Sciatic nerve (tissue), 2 donors: Measurements from ENCODE around the gene C2orf76. TPM values are rescaled to one million over a fixed set of nuclear protein-coding genes. Genes with fewer than 3 reads are reported as not detected.
"Not testable (repeated sequence)": the region's sequence is repeated elsewhere in the genome, so short reads cannot be mapped to it uniquely, and the experiment has no call there.

Experiments used
- ATAC-seq: fragments of 200-7000 bp; cut with Tn5 transposase; one replicate; pipeline ENCODE4 v1.9.1; 2020; ENCODE audit warnings: mild to moderate bottlenecking, moderate library complexity
- DNase-seq: peaks from one replicate; pipeline ENCODE4 v3.0.0-alpha.2; 2020; ENCODE audit warnings: low spot score
- intact Hi-C: fragments of 100-400 bp; cut with DNase I; formaldehyde crosslinking; loops from one replicate; pipeline ENCODE4 v1.14.2; 2022
- total RNA-seq: library from RNA; stranded (reverse); fragmentation: NEBNext Ultra II Directional; extraction: Animal tissue kit (Norgen Biotek cat#: 25700); gene quantifications from one replicate; pipeline ENCODE4 v1.2.1, GENCODE V29; 2021
- donor health status: DM: no; HTN: no; CAD: no.
- donor health status: DM: no; HTN: no; CAD: no.

Gene C2orf76
- total RNA-seq, 1 donor from 2014 or later = 17.6 TPM

DNA sequence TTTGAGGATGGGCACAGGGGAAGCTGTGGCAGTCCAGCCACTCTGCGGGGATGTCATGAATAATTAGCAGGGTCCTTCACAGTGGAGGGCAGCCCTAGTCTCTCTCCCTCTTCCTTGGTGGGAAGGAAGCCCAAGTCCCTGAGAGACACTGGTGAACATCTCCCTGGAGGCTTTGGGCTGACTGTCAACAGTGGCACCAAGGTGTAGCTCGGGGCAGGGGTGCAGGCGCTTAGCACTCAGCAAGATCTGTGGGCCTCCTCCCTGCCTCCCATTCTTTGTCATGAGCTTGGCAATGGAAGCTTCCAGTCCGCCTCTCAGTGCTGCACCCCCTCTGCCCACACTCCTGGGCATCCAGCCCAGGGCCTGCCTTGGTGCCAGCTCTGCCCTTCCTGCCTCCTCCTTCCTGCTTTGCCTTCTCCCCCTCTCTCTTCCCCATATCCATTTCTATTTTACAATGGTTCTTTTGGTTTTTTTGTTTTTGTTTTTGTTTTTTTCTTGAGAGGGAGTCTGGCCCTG is 83.6 kb downstream of the C2orf76 start:
- intact Hi-C loops = no loop called here
- DNase-seq (peak; percentile 75), ATAC-seq (peak; percentile 71)

DNA sequence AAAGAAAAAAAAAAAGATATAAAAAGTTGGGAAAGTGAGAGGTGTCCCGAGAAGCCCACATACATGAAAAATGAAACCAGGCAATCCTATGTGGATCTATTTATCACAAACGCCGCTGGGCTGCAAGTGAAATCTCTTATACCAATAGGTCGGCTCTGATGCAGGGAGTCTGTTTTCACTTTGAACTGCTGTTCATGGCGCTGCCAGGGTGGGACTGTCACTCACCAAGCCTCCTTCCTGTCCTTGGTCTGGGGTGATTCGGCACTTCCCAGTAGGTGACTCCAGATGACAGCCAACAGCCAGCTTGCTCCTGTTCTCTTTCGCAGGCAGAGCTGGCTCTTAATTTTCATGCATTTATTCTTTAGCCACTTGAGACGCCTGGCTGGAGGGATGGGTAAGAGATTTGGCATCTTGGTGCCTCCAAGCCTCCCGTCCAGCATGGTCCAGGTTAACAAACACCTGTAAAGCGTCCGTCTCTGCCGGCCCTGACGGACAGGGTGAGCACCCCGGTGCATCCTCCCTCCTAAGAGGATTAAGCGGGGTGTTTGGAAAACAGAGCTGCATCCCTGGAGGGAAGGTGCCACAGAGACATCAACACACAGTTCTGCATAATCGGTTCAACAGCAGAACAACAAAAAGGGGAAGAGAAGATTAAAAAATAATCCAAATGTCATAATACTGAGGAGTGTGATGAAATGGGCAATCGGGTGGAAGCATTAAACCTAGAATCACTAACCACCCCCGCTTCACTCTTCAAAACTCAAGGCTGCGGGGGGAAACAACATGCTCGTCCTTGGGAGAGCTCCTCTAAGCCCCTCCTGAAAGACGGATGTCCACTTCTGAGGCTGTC is 84.3 kb downstream of the C2orf76 start:
- intact Hi-C loops = no loop called here

DNA sequence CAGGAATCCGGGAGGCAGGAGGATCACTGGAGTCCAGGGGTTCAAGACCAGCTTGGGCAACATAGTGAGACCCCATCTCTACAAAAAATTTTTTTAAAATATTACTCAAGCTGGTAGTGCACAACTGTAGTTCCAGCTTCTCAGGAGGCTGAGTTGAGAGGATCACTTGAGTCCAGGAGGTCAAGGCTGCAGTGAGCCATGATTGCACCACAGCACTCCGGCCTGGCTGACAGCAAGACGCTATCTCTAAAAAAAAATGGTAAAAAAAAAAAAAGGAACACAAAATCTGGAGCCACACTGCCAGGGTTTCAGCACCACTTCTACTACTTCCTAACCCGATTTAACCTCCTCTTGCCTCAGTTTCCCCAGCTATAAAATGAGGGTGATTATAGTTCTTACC is 86.0 kb downstream of the C2orf76 start:
- intact Hi-C loops = no loop called here
- no peak for ATAC-seq
- DNase-seq = no peak

More for the DNA sequence above, 84.3 kb downstream of the C2orf76 start:
- DNase-seq (no peak), ATAC-seq (peak; percentile 21)

DNA sequence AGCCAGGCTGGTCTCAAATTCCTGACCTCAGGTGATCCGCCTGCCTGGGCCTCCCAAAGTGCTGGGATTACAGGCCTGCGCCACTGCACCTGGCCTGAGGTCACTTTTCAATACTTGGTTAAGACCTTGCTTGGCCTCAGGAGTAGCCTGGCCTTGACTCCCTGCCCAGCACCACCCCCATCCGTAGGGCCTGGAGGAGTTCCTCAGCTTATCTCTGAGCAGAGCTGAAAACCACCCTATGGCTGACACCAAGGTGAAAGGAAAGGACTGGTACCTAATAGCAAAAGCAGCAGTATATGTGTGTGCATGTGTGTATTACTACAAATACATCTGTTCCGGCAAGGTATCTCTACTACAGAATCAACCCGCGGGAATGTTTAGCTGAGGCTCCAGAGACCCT is 87.0 kb downstream of the C2orf76 start:
- intact Hi-C loops = no loop called here
- DNase-seq (no peak), ATAC-seq (no peak)

DNA sequence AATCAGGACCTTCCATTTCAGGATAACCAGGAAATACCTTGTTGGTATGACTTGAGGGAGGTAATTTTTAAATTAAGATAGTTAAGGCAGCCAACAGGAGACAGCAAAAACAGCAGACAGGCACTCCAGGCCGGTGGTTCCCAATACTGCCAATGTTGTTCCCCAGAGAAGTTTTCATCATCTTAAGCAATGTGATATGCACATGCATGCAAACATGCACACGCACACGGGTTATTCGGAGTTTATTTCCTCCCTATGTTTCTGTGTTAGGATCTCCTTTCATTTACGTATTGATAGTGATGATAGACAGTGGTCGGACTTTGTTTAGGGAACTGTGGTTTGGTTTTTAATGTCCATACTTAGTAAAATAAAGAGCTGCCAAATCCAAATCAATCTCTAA is 87.7 kb downstream of the C2orf76 start:
- ATAC-seq (no peak), DNase-seq (no peak)
- intact Hi-C loops = no loop called here

DNA sequence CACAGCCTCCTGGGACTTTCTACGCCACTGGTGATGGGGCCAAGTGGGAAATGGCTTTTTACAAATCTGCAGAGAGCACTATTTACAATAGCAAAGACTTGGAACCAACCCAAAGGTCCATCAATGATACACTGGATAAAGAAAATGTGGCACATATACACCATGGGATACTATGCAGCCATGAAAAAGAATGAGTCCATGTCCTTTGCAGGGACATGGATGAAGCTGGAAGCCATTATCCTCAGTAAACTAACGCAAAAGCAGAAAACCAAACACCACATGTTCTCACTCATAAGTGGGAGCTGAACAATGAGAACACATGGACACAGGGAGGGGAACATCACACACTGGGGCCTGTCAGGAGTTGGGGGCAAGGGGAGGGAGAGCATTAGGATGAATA is 88.2 kb downstream of the C2orf76 start:
- DNase-seq, ATAC-seq, intact Hi-C loops: not testable (repeated sequence)

DNA sequence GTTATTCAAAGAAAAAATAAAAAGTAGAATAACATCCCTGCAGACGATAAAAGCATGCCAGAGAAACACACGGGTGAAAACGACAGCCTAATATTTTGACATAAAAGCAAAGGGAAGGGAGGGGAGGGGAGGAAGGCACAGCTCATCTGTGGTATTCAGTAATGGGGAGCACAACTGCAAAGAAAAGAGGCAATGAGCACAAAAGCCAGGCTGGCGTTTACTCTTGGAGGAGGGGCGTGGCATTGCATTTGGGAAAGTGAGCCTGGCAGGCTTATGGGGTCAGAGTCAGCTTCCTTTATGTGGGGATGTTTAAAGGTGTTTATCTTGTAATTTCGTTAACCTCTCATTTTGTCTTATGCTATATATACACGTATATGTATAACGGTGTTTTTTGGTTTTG is 89.8 kb downstream of the C2orf76 start:
- intact Hi-C loops = no loop called here
- ATAC-seq (no peak), DNase-seq (no peak)

DNA sequence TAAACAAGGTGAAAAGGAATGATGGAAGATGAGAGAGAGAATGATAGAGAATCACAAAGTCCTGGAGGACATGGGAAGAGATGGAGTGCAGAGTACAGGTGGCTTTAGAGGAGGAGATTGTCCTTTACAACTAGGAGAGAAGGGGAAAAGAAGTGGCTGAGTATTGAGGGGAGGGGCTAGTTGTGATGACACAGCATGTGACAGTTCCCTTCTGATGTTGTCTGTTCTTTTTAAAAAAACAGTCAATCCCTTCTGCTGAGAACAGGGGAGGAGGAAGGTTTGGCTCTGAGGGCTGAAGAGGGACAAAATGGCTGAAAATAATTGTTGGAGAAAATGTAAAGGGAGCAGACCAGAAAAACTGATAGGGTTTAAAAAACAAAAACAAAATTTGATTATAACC is 99.0 kb downstream of the C2orf76 start:
- intact Hi-C loops = no loop called here
- ATAC-seq (peak; percentile 34), DNase-seq (no peak)

DNA sequence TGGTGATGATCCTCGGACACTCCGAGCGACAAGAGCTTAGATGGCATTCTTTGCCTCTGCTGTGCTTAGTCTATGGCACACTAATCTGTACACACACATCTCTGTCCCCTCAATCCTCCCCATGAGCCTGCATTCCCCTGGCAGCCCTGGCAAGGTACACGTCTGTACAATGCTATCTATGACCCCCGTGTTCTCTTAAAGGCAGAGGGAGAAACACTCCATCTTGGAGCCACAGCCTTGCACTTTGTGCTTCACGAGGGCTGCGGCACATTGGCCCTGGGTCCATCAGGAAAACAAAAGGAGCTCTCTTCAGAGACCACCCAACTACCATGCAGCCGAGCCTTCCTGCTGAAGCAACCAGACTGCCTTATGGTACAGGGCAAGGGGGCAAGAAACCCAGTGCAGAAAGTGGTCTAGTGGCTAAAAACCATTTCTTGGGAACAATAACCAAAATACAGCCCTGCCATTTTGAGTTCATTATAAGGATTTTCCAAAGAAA is 100.5 kb downstream of the C2orf76 start:
- ATAC-seq (no peak), DNase-seq (no peak)
- intact Hi-C loops = no loop called here

DNA sequence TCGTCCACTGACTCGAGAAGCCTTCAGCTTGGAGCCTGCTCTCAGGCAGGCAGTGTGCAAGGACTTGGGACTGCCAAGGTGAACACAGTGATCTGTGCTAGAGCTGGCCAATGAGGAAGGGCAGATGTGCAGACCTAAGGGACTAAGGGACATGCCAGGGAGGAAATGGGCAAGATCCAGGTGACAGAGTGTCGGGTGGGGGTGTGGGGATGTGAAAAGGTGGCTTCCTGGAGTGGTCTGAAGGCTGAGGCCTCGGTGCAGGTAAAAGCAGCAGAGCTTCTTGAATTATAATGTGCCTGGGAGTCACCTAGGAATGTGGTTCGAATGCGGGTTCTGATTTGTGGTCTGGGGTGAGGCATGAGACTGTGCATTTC is 101.0 kb downstream of the C2orf76 start:
- ATAC-seq (no peak), DNase-seq (no peak)
- intact Hi-C loops = no loop called here

DNA sequence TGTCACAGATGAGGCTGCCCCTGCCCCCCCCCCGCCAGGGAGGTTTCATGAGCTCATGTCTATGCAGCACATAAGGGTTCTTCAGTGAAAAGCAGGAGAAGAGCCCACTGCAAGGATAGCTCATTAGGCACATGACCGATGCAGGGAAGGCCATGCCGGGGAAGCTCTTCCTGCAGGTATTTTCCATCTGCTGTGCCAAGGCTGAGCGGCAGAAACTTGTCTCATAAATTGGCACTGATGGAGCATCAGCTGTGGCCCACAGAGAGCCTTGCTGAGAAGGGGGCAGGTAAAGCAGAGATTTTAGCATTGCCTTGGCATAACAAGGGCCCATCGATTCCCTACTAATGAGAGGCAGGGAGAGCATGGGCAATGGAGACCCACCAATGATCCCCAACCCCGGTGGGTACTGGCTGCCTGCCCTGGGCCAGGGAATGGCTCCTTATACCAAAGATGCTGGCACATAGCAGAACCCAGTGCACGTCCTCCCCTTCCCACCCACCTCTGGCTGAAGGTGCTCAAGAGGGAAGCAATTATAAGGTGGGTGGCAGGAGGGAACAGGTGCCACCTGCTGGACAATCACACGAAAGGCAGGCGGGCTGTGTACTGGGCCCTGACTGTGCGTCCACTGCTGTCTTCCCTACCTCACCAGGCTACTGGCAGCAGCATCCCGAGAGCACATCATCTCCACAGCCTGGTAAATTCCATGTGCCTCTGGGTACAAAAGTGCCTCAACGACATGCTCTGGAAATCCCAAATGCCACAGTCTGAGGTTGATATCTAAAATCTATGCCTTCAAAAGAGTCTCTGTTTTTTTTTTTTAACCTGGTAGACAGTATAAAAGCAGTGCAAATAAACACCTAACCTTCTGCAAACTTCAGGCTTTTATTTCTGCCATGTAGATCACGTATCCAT is 101.6 kb downstream of the C2orf76 start:
- intact Hi-C loops = no loop called here
- no peak for DNase-seq
- ATAC-seq = peak; percentile 57

DNA sequence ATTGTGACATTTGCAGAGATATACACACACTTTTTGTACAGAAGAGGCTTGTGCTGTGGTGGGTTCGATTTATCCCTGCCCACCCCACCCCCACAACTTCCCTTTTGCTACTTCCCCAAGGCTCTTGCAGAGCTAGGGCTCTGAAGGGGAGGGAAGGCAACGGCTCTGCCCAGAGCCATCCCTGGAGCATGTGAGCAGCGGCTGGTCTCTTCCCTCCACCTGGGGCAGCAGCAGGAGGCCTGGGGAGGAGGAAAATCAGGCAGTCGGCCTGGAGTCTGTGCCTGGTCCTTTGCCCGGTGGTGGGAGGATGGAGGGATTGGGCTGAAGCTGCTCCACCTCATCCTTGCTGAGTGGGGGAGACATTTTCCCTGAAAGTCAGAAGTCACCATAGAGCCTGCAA is 103.0 kb downstream of the C2orf76 start:
- ATAC-seq = peak; percentile 60
- no peak for DNase-seq
- intact Hi-C loops = no loop called here

DNA sequence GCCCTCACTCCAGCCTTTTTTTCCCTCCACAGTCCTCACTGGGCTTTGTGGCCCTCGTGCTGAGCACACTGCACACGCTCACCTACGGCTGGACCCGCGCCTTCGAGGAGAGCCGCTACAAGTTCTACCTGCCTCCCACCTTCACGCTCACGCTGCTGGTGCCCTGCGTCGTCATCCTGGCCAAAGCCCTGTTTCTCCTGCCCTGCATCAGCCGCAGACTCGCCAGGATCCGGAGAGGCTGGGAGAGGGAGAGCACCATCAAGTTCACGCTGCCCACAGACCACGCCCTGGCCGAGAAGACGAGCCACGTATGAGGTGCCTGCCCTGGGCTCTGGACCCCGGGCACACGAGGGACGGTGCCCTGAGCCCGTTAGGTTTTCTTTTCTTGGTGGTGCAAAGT is 103.6 kb downstream of the C2orf76 start:
- intact Hi-C loops = no loop called here
- no peak for ATAC-seq
- no peak for DNase-seq

DNA sequence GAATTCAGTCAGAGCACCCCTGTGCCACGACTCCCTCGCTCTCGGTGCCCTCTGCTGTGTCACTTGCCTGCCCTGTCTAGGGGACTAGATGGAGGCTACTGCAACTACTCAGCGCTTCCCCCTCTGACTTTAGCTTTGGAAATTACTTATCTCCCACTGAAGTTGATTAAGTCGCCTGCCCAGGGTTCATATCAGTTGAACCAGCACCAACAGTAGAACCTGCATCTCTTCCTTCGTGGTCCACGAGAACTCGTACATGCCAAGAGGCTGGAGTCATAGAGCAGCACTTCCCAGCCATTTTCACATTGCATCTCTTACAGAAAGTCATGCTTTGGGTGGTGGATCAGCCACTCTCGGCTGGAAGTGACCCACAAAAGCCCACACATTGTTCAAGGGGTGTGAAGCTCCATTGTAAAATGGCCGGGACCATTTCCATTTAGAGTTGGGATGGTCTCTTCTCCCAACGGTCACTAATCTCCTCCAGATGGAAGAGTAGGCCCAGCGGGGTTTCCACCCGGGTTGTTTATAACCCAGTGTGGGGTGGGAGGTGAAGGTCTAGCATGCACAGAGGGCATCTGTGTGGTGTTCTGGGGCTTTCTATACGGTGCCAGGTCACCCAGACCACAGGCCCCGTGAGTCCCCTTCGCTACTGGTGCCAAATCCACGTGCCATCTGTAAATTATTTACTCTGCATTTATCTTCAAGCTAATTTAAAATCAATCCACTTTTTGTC is 105.0 kb downstream of the C2orf76 start:
- ATAC-seq (no peak), DNase-seq (no peak)
- intact Hi-C loops = no loop called here

DNA sequence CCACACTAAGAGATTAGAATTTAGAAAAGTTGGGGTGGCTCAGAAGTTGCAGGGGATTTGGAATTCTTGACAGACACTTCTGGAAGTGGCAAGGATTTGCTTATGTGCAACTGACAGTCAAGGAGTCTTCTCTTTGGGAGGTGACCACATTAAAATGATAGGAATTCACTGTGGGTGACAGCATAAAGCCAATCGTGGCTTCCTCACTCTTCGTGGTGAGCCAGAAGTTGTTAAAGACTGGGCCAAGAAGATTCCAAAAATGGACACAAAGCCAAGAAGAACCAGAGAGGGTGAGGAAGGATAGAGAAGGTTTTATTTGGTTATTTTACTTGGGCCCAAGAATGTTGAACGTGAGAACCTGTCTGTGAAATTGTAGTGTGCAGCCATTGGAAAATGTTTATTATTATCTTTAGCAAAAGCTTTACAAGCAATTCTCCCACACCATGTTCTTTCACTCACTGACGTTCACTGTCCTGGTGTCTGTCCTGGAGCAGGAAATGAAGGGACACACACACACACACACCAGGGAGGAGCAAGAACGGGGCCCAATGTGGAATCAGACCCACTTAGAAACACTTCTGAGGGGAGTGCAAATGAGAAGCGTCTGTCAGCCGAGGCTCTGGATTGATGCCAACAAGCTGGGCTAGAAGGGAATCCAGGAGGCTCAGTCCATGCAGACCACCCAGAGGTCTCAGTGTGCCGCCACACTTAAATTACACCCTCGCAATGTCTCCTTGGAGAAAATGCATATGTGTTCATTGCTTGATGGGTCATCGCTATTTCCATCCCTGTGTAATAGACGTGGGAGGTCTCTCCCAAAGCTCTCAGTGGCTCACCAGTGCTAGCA is 105.8 kb downstream of the C2orf76 start:
- DNase-seq (no peak), ATAC-seq (no peak)
- intact Hi-C loops = no loop called here

DNA sequence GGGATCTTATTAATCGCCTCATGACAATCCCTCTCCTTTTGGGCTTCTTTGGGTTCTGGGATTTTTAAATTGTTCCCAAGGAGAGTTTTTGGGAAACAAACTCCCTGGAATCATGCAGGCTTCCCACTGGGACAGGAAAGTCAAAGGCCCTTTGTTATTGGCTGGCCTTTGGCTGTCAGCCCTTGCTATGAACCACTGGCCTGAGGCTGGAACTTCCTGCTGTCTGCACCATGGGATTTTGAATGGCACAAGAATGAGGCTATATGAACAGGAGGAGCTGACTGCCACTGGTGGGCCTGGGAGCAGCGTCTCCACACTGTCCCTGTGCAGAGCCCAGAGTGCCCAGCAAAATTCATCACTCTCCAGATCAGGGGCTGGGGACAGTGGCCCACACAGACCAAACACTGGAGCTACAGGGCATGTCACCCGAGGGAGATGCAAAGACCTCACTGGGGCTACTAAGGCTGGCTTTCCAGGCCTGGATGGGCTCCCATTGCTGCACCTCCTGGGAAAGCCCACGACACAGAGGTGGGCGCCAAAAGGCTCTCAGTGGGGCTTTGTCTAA is 107.3 kb downstream of the C2orf76 start:
- intact Hi-C loops = no loop called here
- peak; percentile 21 for ATAC-seq

DNA sequence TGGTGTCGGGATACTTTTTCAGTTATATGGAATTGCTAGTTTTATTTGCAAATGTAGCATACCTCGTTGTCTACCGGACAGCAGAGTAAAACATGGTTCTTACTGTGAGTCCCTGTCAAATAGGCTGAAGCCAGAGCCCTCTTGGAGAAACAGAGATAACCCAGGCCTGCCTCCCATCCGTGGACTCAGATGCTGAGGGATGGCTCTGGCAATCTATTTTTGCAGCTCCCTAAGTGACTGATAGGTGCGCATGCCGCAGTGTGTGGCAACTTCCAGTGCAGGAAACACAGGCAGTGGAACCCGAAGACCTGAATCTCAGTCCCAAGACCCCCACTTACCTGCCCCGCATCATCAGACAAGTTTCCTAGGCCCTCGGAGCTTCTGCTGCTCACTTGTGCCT is 109.4 kb downstream of the C2orf76 start:
- no peak for ATAC-seq
- intact Hi-C loops = no loop called here
- DNase-seq = no peak

More for the DNA sequence above, 107.3 kb downstream of the C2orf76 start:
- DNase-seq = no peak

DNA sequence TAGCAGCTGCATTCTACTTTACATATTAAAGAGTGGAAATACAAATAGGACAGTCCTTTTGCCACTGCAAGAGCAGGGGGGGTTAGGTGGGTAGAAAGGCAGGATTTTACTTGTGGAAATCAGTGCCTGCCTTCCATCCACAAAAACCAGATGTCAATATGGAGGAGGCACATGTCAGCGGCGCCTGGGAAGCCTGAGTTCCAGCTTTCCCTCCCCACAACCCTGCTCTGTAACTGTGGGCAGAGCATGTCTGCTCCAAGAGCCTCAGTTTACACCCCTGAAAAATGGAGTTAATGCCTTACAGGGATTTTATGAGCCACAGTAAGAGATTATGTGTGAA is 110.1 kb downstream of the C2orf76 start:
- ATAC-seq = no peak
- intact Hi-C loops = no loop called here
- DNase-seq = no peak
